Esophagus squamous epithelium (tissue), 4 donors: ENCODE results near the gene DUSP6.

Source experiments
- POLR2A ChIP-seq, 4 donors: fragments of 450-650 bp; IDR thresholded peaks; one replicate each; pipeline ENCODE4 v1.6.1; 2017; ENCODE audit warnings: antibody characterized with exemption in 4 of 4, mild to moderate bottlenecking in 4 of 4, moderate library complexity in 3 of 4
- TF ChIP-seq, protein P1 (sequence below), 6 experiments: fragments of 450-650 bp in 4 of 6; fragments of 200-600 bp in 2 of 6; sonication (generic) in 2 of 6; IDR thresholded peaks; one replicate each; pipeline ENCODE4 v1.5.1; 2016 to 2019; ENCODE audit warnings: antibody characterized with exemption in 6 of 6, mild to moderate bottlenecking in 4 of 6, moderate library complexity in 4 of 6

- TF ChIP-seq POLR2A (IDR thresholded peaks at IDR 0.05), result peak in 3 of 4 donors; percentile 35 to 70 (median 39)
- TF ChIP-seq, protein P1, sequence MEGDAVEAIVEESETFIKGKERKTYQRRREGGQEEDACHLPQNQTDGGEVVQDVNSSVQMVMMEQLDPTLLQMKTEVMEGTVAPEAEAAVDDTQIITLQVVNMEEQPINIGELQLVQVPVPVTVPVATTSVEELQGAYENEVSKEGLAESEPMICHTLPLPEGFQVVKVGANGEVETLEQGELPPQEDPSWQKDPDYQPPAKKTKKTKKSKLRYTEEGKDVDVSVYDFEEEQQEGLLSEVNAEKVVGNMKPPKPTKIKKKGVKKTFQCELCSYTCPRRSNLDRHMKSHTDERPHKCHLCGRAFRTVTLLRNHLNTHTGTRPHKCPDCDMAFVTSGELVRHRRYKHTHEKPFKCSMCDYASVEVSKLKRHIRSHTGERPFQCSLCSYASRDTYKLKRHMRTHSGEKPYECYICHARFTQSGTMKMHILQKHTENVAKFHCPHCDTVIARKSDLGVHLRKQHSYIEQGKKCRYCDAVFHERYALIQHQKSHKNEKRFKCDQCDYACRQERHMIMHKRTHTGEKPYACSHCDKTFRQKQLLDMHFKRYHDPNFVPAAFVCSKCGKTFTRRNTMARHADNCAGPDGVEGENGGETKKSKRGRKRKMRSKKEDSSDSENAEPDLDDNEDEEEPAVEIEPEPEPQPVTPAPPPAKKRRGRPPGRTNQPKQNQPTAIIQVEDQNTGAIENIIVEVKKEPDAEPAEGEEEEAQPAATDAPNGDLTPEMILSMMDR (IDR thresholded peaks at IDR 0.05), result no peak
Observed at GRCh38 chr12:89353823-89354611, 1.7 kb upstream of the DUSP6 start.
